GM12872 (cell line): ENCODE measurements around the gene FBXO3.

Experiments used
- CTCF ChIP-seq: IDR thresholded peaks from 3 replicates; pipeline ENCODE4 v1.5.1; 2011; ENCODE audit warnings: low read depth, mild to moderate bottlenecking, low read length, moderate library complexity; ENCODE audit not compliant: insufficient read depth

FBXO3 gene

GRCh38 chr11:33733980-33734379, 40.3 kb downstream of the FBXO3 start:
- no peak for TF ChIP-seq CTCF

- no peak for TF ChIP-seq CTCF
These were observed 42.4 kb downstream of the FBXO3 start for GRCh38 chr11:33731723-33732531.

GRCh38 chr11:33730716-33731115, 43.6 kb downstream of the FBXO3 start:
- no peak for TF ChIP-seq CTCF

GRCh38 chr11:33725496-33725895, 48.8 kb downstream of the FBXO3 start:
- no peak for TF ChIP-seq CTCF

- no peak for TF ChIP-seq CTCF
These were observed 49.7 kb downstream of the FBXO3 start for GRCh38 chr11:33724644-33725035.

GRCh38 chr11:33723238-33723881, 51.0 kb downstream of the FBXO3 start:
- TF ChIP-seq CTCF, result no peak

GRCh38 chr11:33722590-33723234, 51.6 kb downstream of the FBXO3 start:
- no peak for TF ChIP-seq CTCF
